SK-N-MC (cell line): ENCODE measurements around the gene KRT71.
"Not testable (repeated sequence)": the region's sequence is repeated elsewhere in the genome, so short reads cannot be mapped to it uniquely, and the experiment has no call there.

Source experiments
- DNase-seq: peaks from one replicate; pipeline ENCODE4 v3.0.0-alpha.2; 2011; ENCODE audit warnings: low read depth, low spot score
- H3K27ac ChIP-seq: fragments of 200-600 bp; sonication (generic); 2 replicates; pipeline ENCODE4 v1.5.1; 2016; ENCODE audit warnings: mixed run types
- H3K36me3 ChIP-seq: fragments of 200-600 bp; sonication (generic); 2 replicates; pipeline ENCODE4 v1.6.1; 2017; ENCODE audit warnings: antibody characterized with exemption, low read length, mixed read lengths; ENCODE audit not compliant: insufficient read depth
- H3K4me3 ChIP-seq: fragments of 200-600 bp; sonication (generic); 2 replicates; pipeline ENCODE4 v1.5.1; 2016
- H3K9ac ChIP-seq: fragments of 200-600 bp; sonication (generic); 2 replicates; pipeline ENCODE4 v1.8.0; 2017; ENCODE audit warnings: mixed run types, mixed read lengths; ENCODE audit not compliant: insufficient read length
- H3K9me3 ChIP-seq: fragments of 200-600 bp; sonication (generic); 2 replicates; pipeline ENCODE4 v1.6.1; 2017; ENCODE audit warnings: low read depth, mild to moderate bottlenecking, antibody characterized with exemption, low read length, moderate library complexity, mixed read lengths
- EZH2 ChIP-seq: fragments of 200-600 bp; sonication (generic); IDR thresholded peaks from one replicate; pipeline ENCODE4 v1.6.1; 2017; ENCODE audit warnings: antibody characterized with exemption
- FOXP2 ChIP-seq: optimal IDR thresholded peaks from 2 replicates; pipeline ENCODE3; 2011; ENCODE audit warnings: mild to moderate bottlenecking, moderate library complexity; ENCODE audit not compliant: insufficient read depth; ENCODE audit errors: extremely low read length, control extremely low read depth
- POLR2AphosphoS5 ChIP-seq: IDR thresholded peaks from 2 replicates; pipeline ENCODE4 v1.6.1; 2012; ENCODE audit warnings: mild to moderate bottlenecking, low read depth, low read length, borderline replicate concordance

KRT71 gene

DNA sequence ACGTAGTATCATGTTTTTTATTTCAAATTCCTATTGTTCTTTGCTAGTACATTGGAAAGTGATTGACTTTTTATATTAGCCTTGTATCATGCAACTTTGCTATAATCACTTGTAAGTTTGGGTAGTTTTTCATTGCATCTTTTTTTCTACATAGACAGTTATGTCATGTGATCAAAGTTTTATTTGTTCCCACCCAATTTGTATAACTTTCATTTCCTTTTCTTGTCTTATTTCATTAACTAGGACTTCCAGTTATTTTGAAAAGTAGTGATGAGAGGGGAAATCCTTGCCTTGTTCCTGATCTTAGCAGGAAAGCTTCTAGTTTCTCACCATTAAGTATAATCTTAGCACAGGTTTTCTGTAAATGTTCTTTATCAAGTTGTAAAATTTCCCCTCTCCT lies 50.1 kb downstream of the KRT71 start:
- no peaks in the 10 kb centered on the region for H3K36me3 ChIP-seq
- no peaks in the 10 kb centered on the region for H3K9me3 ChIP-seq
- no peak overlapping the region for H3K27ac ChIP-seq
- H3K9ac ChIP-seq: no peak overlapping the region
- TF ChIP-seq POLR2AphosphoS5: no peak
- no peak for TF ChIP-seq EZH2
- DNase-seq: no peak
- no peak overlapping the region for H3K4me3 ChIP-seq

DNA sequence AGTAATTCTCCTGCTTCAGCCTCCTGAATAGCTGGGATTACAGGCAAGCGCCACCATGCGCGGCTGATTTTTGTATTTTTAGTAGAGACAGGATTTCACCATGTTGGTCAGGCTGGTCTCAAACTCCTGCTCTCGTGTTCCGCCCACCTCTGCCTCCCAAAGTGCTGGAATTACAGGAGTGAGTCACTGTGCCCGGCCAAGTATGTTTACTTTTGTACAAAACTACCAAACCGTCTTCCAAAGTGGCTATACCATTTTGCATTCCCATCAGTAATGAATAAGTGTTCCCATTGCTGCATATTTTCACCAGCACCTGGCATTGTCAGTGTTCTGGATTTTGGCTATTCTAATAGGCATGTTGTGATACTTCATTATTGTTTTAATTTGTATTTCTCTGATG lies 51.5 kb downstream of the KRT71 start:
- no peak for TF ChIP-seq POLR2AphosphoS5
- no peak for TF ChIP-seq EZH2
- no peak for TF ChIP-seq FOXP2
- H3K27ac ChIP-seq: no peak overlapping the region
- no peak overlapping the region for H3K9ac ChIP-seq
- DNase-seq: no peak
- H3K36me3 ChIP-seq: no peaks in the 10 kb centered on the region
- H3K9me3 ChIP-seq: no peaks in the 10 kb centered on the region
- H3K4me3 ChIP-seq: no peak overlapping the region

DNA sequence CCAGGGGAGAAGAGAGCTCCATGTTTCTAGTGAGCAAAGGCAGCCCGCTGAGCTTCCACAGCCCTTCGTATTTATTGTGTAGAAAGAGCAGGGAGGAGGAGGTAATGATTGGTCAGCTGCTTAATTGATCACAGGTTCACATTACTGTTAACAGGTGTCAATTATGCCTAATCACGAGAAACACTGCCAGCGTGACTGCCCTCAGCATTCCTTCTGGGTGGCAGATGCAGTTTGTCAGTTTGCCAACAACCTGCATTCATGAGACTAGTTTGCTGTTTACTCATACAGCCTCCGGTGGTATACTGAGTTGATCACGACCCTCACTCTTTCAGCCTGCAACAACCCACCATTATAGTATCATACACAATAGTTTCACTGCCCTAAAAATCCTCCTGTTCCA lies 52.4 kb downstream of the KRT71 start:
- H3K9ac ChIP-seq: not testable (repeated sequence)

DNA sequence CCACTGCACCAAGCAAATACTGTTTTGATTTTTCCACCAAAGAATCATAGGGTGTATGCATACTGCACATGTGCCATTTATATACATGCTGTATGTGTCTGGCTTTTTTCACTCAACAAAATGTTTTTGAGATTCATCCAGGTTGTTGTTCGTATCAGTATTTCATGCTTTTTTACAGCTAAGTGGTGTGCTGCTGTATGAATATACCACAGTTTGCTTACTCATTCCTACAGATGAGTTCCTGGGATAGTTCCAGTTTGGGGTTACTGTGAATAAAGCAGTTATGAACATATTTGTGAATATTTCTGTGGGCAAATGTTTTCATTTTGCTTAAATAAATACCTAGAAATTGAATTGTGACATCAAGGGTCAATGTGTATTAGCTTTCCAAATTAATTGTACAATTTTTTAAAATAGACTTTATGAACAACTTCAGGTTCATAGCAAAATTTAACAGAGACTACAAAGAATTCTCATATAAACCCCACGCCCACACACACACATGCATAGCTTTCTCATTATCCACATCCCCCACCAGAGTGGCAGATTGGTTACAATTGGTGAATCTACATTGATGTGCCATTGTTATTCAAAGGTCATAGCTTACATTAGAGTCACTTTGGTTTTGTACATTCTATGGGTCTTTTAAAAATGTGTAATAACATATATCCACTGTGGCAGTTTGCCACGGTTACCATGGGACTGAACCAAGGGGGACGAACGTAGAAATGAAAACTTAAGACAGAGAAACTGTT lies 53.0 kb downstream of the KRT71 start:
- Histone ChIP-seq H3K9ac (no peak overlapping the region), H3K36me3 (no peaks in the 10 kb centered on the region), H3K9me3 (no peaks in the 10 kb centered on the region), H3K4me3 (no peak overlapping the region), H3K27ac (no peak overlapping the region)
- DNase-seq: no peak
- no peak for TF ChIP-seq EZH2
- no peak for TF ChIP-seq FOXP2
- no peak for TF ChIP-seq POLR2AphosphoS5

More for the DNA sequence above, 52.4 kb downstream of the KRT71 start:
- not testable (repeated sequence) for DNase-seq, H3K36me3 ChIP-seq, H3K27ac ChIP-seq, H3K9me3 ChIP-seq, H3K4me3 ChIP-seq

DNA sequence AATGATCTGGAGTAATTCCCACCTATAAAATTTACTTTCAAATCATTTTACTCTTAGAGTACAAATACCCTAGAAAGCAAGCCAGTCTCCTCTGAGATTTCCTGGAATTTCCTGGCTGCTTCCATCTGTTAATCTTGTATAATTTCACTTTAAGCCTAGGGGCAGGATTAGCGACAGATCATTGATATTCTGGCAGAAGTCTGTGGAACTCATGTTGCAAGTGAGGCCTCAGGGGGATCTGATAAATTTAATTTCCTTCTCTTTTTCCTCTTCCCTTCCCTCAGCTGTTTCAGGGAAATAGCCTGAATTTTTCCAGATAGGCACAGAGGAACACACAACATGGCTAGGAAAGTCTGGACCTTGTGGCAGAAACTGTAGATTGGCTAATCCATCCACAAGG lies 54.0 kb downstream of the KRT71 start:
- TF ChIP-seq POLR2AphosphoS5 (no peak), FOXP2 (no peak), EZH2 (no peak)
- no peaks in the 10 kb centered on the region for H3K36me3 ChIP-seq
- no peak overlapping the region for H3K4me3 ChIP-seq
- H3K9ac ChIP-seq: no peak overlapping the region
- H3K9me3 ChIP-seq: no peaks in the 10 kb centered on the region
- DNase-seq: peak; percentile 28
- H3K27ac ChIP-seq: no peak overlapping the region

DNA sequence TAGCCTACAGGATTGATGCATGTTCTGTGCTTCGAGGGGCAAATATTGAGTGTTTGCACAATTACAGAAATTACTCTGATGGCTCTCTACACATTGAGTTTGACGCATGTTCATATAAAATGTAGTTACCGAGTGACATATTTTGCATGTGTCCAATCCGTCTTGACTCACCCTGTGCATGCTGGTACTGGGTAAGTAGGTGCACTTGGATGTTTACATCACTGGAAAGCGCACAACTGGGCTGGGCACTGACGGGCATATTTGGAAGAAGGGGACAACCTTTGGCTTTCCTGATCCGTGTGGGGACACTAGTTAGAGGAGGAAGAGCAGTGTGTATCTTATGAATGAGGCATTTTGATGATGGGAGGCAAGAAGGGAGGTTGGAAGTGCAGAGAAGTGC lies 55.0 kb downstream of the KRT71 start:
- Histone ChIP-seq H3K4me3 (no peak overlapping the region), H3K9me3 (no peaks in the 10 kb centered on the region), H3K27ac (no peak overlapping the region), H3K9ac (no peak overlapping the region), H3K36me3 (no peaks in the 10 kb centered on the region)
- TF ChIP-seq POLR2AphosphoS5 (no peak), EZH2 (no peak), FOXP2 (no peak)
- DNase-seq: no peak

DNA sequence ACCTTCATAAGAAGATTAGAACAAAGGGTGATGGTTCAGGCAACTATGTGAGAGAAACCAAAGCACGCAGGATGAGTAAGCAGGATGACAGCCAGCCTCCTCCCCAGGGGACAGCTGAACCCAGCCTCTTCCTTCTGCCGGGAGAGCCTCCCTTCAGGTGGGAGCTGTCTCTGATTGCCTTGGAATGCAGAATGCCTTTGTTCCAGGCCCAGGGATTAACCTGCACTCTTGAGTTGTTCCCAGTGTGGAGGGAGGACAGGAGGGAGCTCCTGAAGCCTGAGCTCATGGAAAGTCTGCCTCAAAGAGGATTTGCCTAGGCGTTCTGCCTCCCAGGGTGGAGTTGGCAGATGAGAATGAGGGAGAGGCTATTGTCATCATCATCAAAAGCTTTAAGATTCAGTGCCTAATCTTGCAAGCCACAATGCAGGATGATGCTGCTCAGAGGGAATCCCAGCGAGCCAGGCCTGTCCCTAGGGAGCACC lies 56.3 kb downstream of the KRT71 start:
- Histone ChIP-seq H3K4me3 (no peak overlapping the region), H3K9ac (no peak overlapping the region), H3K36me3 (no peaks in the 10 kb centered on the region), H3K27ac (no peak overlapping the region), H3K9me3 (no peaks in the 10 kb centered on the region)
- DNase-seq: no peak
- no peak for TF ChIP-seq POLR2AphosphoS5
- no peak for TF ChIP-seq FOXP2
- TF ChIP-seq EZH2: no peak

DNA sequence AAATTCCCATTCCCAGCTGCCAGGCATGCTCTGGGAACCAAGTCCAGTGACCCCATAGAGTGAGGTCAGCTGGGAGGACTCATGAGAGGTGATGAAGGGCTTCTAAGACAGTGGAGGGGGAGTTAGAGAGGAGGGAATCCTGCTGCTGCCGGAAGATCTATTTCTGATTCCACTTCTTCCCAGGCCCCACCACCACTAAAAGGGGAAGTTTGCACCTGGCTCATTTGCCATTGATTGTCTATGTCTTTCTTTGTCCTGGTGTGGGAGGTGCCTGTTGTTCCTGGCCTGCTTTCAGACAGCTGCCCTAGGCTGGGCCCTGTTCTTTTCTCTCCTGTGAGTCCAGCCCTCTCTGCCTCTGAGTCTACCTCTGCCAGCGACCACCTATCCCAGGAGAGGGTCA lies 56.9 kb downstream of the KRT71 start:
- Histone ChIP-seq H3K4me3 (no peak overlapping the region), H3K9me3 (no peaks in the 10 kb centered on the region), H3K36me3 (no peaks in the 10 kb centered on the region), H3K9ac (no peak overlapping the region), H3K27ac (no peak overlapping the region)
- no peak for DNase-seq
- TF ChIP-seq POLR2AphosphoS5: no peak

DNA sequence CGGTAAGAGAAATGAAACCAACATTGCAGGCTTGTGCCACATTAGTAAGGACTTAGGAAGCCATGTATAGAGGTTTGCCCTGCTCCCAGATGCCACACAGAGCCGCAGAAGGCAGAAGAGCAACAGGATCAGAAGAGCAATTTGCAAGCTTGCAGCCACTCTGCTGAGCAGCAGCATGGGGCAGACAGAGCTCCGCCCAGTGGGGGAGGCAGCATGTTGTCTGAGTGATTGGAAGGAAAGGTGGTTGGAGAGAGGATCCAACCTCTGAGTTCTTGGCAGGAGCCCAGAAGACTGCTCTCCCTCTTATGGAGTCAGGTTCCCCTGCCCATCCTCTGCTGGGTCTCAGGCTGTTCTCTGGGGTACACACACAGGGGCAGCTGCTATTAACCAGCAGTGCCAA lies 57.6 kb downstream of the KRT71 start:
- Histone ChIP-seq H3K27ac (no peak overlapping the region), H3K4me3 (no peak overlapping the region), H3K9me3 (no peaks in the 10 kb centered on the region), H3K36me3 (no peaks in the 10 kb centered on the region), H3K9ac (no peak overlapping the region)
- DNase-seq: no peak
- no peak for TF ChIP-seq FOXP2
- no peak for TF ChIP-seq POLR2AphosphoS5
- no peak for TF ChIP-seq EZH2
